Omental fat pad (tissue), 4 donors: ENCODE data around the gene ACP6. TPM values are rescaled to one million over a fixed set of nuclear protein-coding genes. Genes with fewer than 3 reads are reported as not detected.

Source experiments
- ATAC-seq: fragments of 150-250 bp; one replicate; pipeline ENCODE4 v1.9.1; 2016; ENCODE audit warnings: mild to moderate bottlenecking, moderate library complexity; ENCODE audit not compliant: low FRiP score
- DNase-seq: peaks from one replicate; pipeline ENCODE4 v3.0.0-alpha.2; 2019; ENCODE audit warnings: low spot score
- CTCF ChIP-seq, 3 donors: fragments of 450-650 bp; IDR thresholded peaks; one replicate each; pipeline ENCODE4 v1.5.1; 2016 to 2017; ENCODE audit warnings: antibody characterized with exemption in 3 of 3, mild to moderate bottlenecking in 3 of 3, moderate library complexity in 2 of 3
- total RNA-seq, 4 donors: library from RNA; depleted of rRNA; stranded (reverse); fragments of >200 nt; gene quantifications; one replicate each; pipeline ENCODE4 v1.1.0, GENCODE V29; 2016

The ACP6 gene
- total RNA-seq, 4 donors from 2014 or later, result 2.3 to 15.1 (median 5.9) TPM

- no peak for ATAC-seq
- DNase-seq, result no peak
- no peak for TF ChIP-seq CTCF (IDR thresholded peaks at IDR 0.05)
Measured at GRCh38 chr1:147648933-147649332, 21.4 kb downstream of the ACP6 start.

- ATAC-seq (no peak), DNase-seq (no peak)
- no peak for TF ChIP-seq CTCF (IDR thresholded peaks at IDR 0.05)
Measured at GRCh38 chr1:147647796-147648633, 22.3 kb downstream of the ACP6 start.

- no peak for ATAC-seq
- no peak for TF ChIP-seq CTCF (IDR thresholded peaks at IDR 0.05)
- no peak for DNase-seq
Measured at GRCh38 chr1:147643974-147644373, 26.4 kb downstream of the ACP6 start.

GRCh38 chr1:147641695-147642592 lies 28.4 kb downstream of the ACP6 start:
- no peak for DNase-seq
- TF ChIP-seq CTCF (IDR thresholded peaks at IDR 0.05), result peak in 2 of 3 donors; percentile 8 to 50

GRCh38 chr1:147641291-147641690 lies 29.0 kb downstream of the ACP6 start:
- TF ChIP-seq CTCF (IDR thresholded peaks at IDR 0.05), result no peak
- DNase-seq (no peak), ATAC-seq (no peak)

More at GRCh38 chr1:147641695-147642592, 28.4 kb downstream of the ACP6 start:
- ATAC-seq, result no peak

- ATAC-seq (peak; percentile 89), DNase-seq (peak; percentile 42)
- no peak for TF ChIP-seq CTCF (IDR thresholded peaks at IDR 0.05)
Measured at GRCh38 chr1:147640553-147641165, 29.7 kb downstream of the ACP6 start.
